GM12873 (cell line): Measurements from ENCODE around the gene MACROH2A2.

Experiments used
- TF ChIP-seq, protein P1 (sequence below): IDR thresholded peaks from 2 replicates; pipeline ENCODE4 v1.5.1; 2012; ENCODE audit warnings: low read depth, mild to moderate bottlenecking, moderate library complexity, low read length, control low read depth; ENCODE audit not compliant: insufficient read depth; ENCODE audit errors: missing control alignments

The MACROH2A2 gene

DNA sequence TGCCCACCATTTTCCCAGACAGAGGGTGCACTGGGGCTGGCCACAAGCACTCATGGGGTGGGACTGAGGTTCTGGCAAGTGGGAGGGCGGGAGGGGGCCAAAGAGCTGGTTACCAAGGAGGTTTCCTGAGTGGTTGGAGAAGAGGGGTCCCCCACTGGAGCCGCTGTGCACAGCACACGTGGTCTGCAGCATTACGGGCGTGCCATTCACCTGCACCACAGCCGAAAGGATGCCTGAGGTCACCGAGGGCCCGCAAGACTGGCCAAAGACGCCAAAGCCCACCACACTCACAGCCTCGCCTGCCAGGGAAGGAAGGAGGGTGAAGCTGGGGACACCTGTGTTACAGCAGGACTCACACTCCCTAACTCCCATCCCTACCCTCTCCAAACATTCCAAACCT lies 89.9 kb downstream of the MACROH2A2 start:
- TF ChIP-seq, protein P1, sequence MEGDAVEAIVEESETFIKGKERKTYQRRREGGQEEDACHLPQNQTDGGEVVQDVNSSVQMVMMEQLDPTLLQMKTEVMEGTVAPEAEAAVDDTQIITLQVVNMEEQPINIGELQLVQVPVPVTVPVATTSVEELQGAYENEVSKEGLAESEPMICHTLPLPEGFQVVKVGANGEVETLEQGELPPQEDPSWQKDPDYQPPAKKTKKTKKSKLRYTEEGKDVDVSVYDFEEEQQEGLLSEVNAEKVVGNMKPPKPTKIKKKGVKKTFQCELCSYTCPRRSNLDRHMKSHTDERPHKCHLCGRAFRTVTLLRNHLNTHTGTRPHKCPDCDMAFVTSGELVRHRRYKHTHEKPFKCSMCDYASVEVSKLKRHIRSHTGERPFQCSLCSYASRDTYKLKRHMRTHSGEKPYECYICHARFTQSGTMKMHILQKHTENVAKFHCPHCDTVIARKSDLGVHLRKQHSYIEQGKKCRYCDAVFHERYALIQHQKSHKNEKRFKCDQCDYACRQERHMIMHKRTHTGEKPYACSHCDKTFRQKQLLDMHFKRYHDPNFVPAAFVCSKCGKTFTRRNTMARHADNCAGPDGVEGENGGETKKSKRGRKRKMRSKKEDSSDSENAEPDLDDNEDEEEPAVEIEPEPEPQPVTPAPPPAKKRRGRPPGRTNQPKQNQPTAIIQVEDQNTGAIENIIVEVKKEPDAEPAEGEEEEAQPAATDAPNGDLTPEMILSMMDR, result no peak

DNA sequence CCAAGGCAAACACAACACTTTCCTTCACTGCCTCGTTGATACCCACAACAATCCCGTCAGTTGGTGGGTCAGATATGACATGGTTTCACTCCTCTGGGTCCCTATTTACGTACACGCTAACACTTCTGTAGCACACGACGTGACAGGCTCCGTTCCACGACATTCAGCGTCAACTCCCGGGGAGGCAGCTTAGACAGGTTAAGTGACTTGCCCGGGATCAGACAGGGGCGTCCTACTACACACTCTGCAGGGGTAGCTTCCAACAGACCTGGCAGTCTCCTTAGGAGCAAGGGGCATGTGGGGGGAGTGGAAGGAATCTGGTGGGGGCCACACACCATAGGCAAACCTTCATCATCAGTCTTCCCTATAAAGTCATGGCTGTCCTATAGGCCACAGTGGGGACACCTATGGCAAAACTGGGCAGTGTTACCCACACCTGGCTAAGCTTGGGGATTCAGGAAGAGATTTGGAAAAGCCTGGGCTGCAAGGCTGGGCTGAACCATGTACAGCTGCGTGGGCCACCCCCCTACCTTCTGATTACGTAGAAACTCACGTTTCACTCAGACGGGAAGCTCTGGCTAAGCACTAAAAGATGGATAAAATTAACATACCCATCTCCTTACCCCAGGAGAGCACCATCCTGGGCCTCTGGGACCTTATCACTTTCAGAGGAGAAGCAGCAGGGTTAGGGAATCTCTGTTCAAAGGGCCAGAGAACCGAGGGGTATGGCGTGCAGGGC lies 91.9 kb downstream of the MACROH2A2 start:
- TF ChIP-seq, protein P1, result no peak

DNA sequence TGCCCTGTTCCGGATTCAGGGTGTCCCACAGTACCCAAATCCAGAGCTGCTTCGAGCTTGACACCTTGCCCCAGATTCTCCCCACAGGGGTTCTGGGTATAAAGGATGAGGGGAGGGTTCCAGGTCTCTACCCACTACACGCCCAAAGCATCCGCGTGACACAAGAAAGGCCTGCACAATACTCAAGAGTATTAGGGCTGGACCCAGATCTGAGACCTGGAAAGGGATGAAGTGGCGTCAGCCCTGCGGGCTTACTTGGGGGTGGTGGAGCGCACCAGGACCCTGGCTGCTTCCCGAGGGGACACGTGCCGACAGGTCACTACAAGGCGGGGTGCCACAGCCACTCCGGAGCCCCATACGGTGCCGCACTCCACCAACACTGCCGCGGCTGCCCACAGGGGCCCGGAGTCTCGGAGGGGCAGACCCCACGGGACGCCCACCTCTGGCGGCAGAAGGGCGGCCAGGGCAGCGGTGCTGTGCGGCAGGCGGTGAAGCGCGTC lies 92.6 kb downstream of the MACROH2A2 start:
- TF ChIP-seq, protein P1, result no peak

DNA sequence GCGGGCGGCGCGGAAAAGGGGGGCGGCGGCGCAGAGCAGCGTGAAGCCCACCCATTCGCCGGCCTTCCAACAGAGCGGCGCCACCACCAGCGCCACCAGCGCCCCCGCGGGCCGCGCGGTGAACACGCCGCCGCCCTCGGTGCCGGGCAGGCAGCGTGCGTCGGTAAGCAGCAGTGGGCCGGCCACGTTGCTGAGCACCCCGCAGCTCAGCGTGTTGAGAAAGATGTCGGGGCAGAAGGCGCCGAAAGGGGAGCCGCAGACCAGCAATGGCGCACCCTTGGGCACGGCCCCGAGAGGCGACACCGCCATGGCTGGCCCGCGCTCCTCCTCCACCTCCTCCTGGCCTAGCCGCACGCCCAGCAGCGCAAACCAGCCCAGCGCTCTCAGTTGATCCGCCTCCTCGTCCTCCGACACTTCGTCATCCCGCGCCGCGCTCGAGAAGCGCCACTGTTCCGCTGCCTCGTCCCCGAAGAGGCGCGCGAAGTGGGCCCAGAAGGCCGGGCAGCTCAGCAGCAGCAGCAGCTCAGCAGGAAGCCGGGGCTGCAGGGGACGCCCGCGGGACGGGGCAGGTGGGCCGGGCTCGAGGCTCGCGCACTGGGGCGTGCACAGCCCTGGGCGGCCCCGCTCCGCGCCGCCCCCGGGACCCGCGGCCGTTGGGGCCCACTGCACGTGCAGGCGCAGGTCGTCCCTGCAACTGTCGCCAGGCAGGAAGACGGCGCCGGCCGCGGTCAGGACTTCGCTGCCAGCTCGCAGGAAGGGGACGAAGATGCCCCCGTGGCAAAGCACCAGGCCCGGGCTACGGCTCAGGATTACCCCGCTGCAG lies 93.2 kb downstream of the MACROH2A2 start:
- TF ChIP-seq, protein P1, result peak; percentile 64

DNA sequence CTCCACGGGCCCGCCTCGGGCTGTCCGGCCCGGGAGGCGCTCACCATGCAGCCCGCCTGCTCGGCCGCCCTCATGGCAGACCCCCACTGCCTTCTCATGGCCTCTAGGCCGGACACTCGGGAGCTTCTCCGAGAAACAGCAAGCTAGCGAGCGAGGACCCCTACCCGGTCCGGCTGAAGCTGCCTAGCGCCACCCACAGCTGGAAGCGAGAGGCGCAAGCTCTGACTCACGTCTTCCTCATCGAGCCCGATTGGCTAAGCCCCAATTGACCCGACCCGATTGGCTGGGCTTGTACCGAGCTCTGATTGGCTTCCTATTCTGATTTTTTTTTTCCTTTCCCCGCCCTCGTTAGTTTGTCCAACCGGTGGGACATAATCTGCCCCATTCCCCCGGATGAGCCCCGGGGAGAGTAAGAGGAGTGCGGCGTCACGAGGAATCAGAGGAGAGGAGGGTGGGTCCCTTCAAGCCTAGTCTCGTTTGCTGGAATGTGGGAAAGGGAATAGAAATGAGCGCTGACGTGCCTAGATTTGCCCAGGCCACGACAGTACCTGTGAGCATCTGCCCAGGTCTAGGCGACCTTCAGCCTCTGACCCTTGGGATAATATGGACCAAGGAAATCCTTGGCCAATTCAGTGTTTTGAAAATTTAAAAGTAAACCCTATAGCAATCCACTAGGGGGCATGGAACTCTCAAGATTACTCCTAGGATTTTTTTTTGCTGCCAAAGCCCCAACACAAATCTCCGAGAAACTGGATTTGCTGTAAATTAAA lies 94.0 kb downstream of the MACROH2A2 start, which contains the start of gene TYSND1:
Gene TYSND1 (minus strand): TSS at position 212 of the 770 bp plus-strand sequence. CDS start 114 bp downstream, at position 98.
- TF ChIP-seq, protein P1, result peak; percentile 92

DNA sequence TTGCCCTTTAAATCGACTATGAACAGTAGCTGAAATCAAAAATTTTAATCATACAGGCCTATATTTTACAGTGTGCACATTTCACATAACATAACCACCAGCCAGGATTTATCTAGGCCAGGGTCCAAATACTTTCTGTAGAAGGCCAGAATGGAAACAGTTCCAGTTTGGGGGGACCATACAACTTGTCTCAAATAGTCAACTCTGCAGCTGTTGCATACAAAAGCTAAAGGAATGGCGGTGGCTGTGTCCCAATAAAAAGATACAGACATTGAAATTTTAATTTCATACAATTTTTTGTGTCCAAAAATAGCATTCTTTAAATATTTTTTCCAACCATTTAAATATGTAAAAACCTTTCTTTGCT lies 94.6 kb downstream of the MACROH2A2 start:
- TF ChIP-seq, protein P1, result no peak
